Neuronal stem cell (in vitro differentiated cells): Measurements from ENCODE around the gene EPB41.
A peak's percentile ranks its signal among the peaks of the same experiment; 100 is the strongest.

Experiments used
- DNase-seq: peaks from one replicate; pipeline ENCODE4 v3.0.0-alpha.2; 2013; ENCODE audit warnings: low spot score
- H2AFZ ChIP-seq: one replicate; pipeline ENCODE4 v1.6.1; 2013; ENCODE audit warnings: mild to moderate bottlenecking, low read length, inconsistent platforms
- H2AK5ac ChIP-seq: 2 replicates; pipeline ENCODE4 v1.6.1; 2013; ENCODE audit warnings: low read depth, mild to moderate bottlenecking, inconsistent platforms, low read length, moderate library complexity, mixed read lengths
- H2BK120ac ChIP-seq: 2 replicates; pipeline ENCODE4 v1.6.1; 2013; ENCODE audit warnings: low read depth, mild to moderate bottlenecking, inconsistent platforms, low read length, moderate library complexity, mixed read lengths
- H2BK12ac ChIP-seq: one replicate; pipeline ENCODE4 v1.6.1; 2013; ENCODE audit warnings: low read length, inconsistent platforms
- H2BK15ac ChIP-seq: 2 replicates; pipeline ENCODE4 v1.6.1; 2013; ENCODE audit warnings: mild to moderate bottlenecking, low read length, inconsistent platforms, mixed read lengths
- H2BK5ac ChIP-seq: one replicate; pipeline ENCODE4 v1.6.1; 2013; ENCODE audit warnings: inconsistent platforms, mild to moderate bottlenecking, low read length, moderate library complexity
- H3K14ac ChIP-seq: one replicate; pipeline ENCODE4 v1.6.1; 2013; ENCODE audit warnings: low read length, inconsistent platforms
- H3K18ac ChIP-seq: 2 replicates; pipeline ENCODE4 v1.6.1; 2013; ENCODE audit warnings: low read length, inconsistent platforms
- H3K23ac ChIP-seq: 2 replicates; pipeline ENCODE4 v1.6.1; 2013; ENCODE audit warnings: low read depth, mild to moderate bottlenecking, mixed read lengths, low read length, inconsistent platforms; ENCODE audit not compliant: poor library complexity
- H3K27ac ChIP-seq: replicated peaks from 3 replicates; pipeline ENCODE4 v1.5.1; 2013; ENCODE audit warnings: low read length, inconsistent platforms
- H3K27me3 ChIP-seq, 3 experiments: 2 replicates each; pipeline ENCODE4 v1.6.1; 2013; ENCODE audit warnings: low read length in 3 of 3, mild to moderate bottlenecking in 2 of 3, inconsistent platforms in 1 of 3, low read depth in 1 of 3, mixed read lengths in 1 of 3, moderate library complexity in 1 of 3; ENCODE audit not compliant: control insufficient read depth in 3 of 3, insufficient read depth in 3 of 3
- H3K36me3 ChIP-seq, 2 donors: replicated peaks in 1 of 2; 2 replicates each; pipeline ENCODE4 v1.6.1; 2013; ENCODE audit warnings: low read length in 2 of 2; ENCODE audit not compliant: control insufficient read depth in 2 of 2, insufficient read depth in 2 of 2
- H3K4ac ChIP-seq: 2 replicates; pipeline ENCODE4 v1.6.1; 2013; ENCODE audit warnings: inconsistent platforms, mild to moderate bottlenecking, low read length, moderate library complexity
- H3K4me1 ChIP-seq, 2 donors: 1 replicate in 1 of 2; 2 replicates in 1 of 2; pipeline ENCODE4 v1.6.1; 2013; ENCODE audit warnings: low read length in 2 of 2, low read depth in 1 of 2; ENCODE audit not compliant: control insufficient read depth in 2 of 2, insufficient read depth in 1 of 2
- H3K4me2 ChIP-seq: one replicate; pipeline ENCODE4 v1.6.1; 2013; ENCODE audit warnings: mild to moderate bottlenecking, low read length, inconsistent platforms; ENCODE audit not compliant: insufficient read depth, poor library complexity, severe bottlenecking
- H3K4me3 ChIP-seq, 2 donors: 2 replicates each; pipeline ENCODE4 v1.5.1; 2013; ENCODE audit warnings: low read length in 2 of 2, mild to moderate bottlenecking in 2 of 2, inconsistent platforms in 1 of 2, moderate library complexity in 1 of 2
- H3K79me1 ChIP-seq: one replicate; pipeline ENCODE4 v1.6.1; 2013; ENCODE audit warnings: low read depth, mild to moderate bottlenecking, inconsistent platforms, low read length, moderate library complexity
- H3K9ac ChIP-seq: one replicate; pipeline ENCODE4 v1.6.1; 2013; ENCODE audit warnings: mild to moderate bottlenecking, low read depth, low read length, inconsistent platforms; ENCODE audit not compliant: poor library complexity
- H3K9me3 ChIP-seq, 2 donors: replicated peaks in 1 of 2; 2 replicates each; pipeline versions ENCODE3 to v1.6.1; 2013; ENCODE audit warnings: low read length in 2 of 2, mild to moderate bottlenecking in 2 of 2, inconsistent platforms in 1 of 2, low read depth in 1 of 2, mixed read lengths in 1 of 2, moderate library complexity in 1 of 2; ENCODE audit not compliant: control insufficient read depth in 2 of 2, insufficient read depth in 1 of 2
- H4K8ac ChIP-seq: one replicate; pipeline ENCODE4 v1.6.1; 2013; ENCODE audit warnings: low read depth, mild to moderate bottlenecking, inconsistent platforms, low read length, moderate library complexity
- H4K91ac ChIP-seq: one replicate; pipeline ENCODE4 v1.6.1; 2013; ENCODE audit warnings: low read length, low read depth, mild to moderate bottlenecking, inconsistent platforms; ENCODE audit not compliant: poor library complexity
- WGBS, 2 donors: extraction: QIAGEN DNeasy Blood & Tissue Kit; methylation state at CpG; one replicate each; pipeline ENCODE4 v1.1.7; 2013; ENCODE audit warnings: missing lambda C conversion rate in 2 of 2, mixed read lengths in 1 of 2; ENCODE audit not compliant: insufficient read length in 2 of 2, insufficient replicate concordance in 1 of 2; ENCODE audit errors: extremely low coverage in 2 of 2; 5-methylcytosine and 5-hydroxymethylcytosine counted together

The EPB41 gene

GRCh38 chr1:28917757-28918118, 3.4 kb downstream of the EPB41 start:
- Histone ChIP-seq H3K9ac (peak overlapping the region; percentile 21), H3K79me1 (no peaks in the 10 kb centered on the region), H2AFZ (no peak overlapping the region), H3K4me1 (peaks cover 9 to 12% of the 10 kb centered on the region in 2 donors), H3K9me3 (no peaks in the 10 kb centered on the region), H3K36me3 (peaks cover 0 to 5% of the 10 kb centered on the region in 2 donors), H3K27ac (no peak overlapping the region), H3K4me3 (no peak overlapping the region), H2BK120ac (no peak overlapping the region), H3K23ac (no peak overlapping the region), H3K14ac (no peak overlapping the region), H2BK12ac (no peak overlapping the region), H2BK5ac (no peak overlapping the region), H2BK15ac (no peak overlapping the region), H3K4me2 (no peak overlapping the region), H4K91ac (no peak overlapping the region), H4K8ac (no peak overlapping the region), H2AK5ac (no peak overlapping the region), H3K4ac (no peak overlapping the region), H3K27me3 (no peaks in the 10 kb centered on the region), H3K18ac (no peak overlapping the region)
- WGBS, 2 donors = no CpG with 5 or more reads among the region's 2 CpGs
- no peak for DNase-seq

DNA sequence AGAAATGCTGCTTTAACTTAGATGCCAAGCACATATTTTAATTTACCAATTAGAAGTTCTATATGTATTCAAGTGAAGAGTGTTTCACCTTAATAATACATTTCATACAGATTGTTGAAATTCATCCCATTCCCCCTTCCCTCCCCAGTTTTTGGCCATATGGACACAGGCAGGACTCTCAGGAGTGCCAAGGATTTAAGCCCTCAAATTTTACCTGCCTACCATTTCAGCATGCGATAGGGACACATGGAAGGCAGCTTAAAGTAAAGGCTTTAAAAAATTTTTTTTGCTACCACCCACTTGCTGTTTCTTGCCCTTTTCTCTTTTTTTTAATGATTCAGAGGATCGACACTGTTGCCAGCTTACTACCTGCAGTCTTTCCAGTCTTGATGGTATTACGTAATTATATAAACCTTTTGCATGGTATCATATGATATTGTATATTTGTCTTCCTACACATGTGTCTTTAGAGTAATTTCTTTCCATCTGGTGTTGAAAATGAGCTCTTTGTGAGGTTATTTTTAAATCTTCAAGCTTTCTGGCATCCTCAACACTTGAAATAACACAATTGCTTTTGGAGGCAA, 7.0 kb downstream of the EPB41 start:
- Histone ChIP-seq H3K4me1 (peaks cover 0 to 3% of the 10 kb centered on the region in 2 donors), H2BK120ac (no peak overlapping the region), H3K9me3 (no peaks in the 10 kb centered on the region), H4K8ac (no peak overlapping the region), H3K14ac (no peak overlapping the region), H3K27ac (no peak overlapping the region), H3K4ac (no peak overlapping the region), H2BK15ac (no peak overlapping the region), H4K91ac (no peak overlapping the region), H3K36me3 (peaks cover 0 to 5% of the 10 kb centered on the region in 2 donors), H2BK12ac (no peak overlapping the region), H3K4me2 (no peak overlapping the region), H3K23ac (no peak overlapping the region), H2AK5ac (no peak overlapping the region), H3K79me1 (no peaks in the 10 kb centered on the region), H2AFZ (no peak overlapping the region), H3K27me3 (no peaks in the 10 kb centered on the region), H3K4me3 (no peak overlapping the region), H2BK5ac (no peak overlapping the region), H3K18ac (no peak overlapping the region), H3K9ac (no peak overlapping the region)
- WGBS, 2 donors = no CpG with 5 or more reads among the region's 3 CpGs
- DNase-seq = no peak

GRCh38 chr1:28925350-28925891, 11.1 kb downstream of the EPB41 start:
- Histone ChIP-seq H2BK12ac (no peak overlapping the region), H3K9ac (no peak overlapping the region), H3K4me2 (no peak overlapping the region), H3K79me1 (no peaks in the 10 kb centered on the region), H2AFZ (no peak overlapping the region), H4K8ac (no peak overlapping the region), H3K27ac (no peak overlapping the region), H3K27me3 (no peaks in the 10 kb centered on the region), H2BK5ac (no peak overlapping the region), H2BK120ac (no peak overlapping the region), H2AK5ac (no peak overlapping the region), H3K23ac (no peak overlapping the region), H3K18ac (no peak overlapping the region), H3K36me3 (no peaks in the 10 kb centered on the region), H3K4me1 (peaks cover 2 to 15% of the 10 kb centered on the region in 2 donors), H3K14ac (no peak overlapping the region), H4K91ac (no peak overlapping the region), H3K4ac (no peak overlapping the region), H2BK15ac (no peak overlapping the region), H3K4me3 (no peak overlapping the region), H3K9me3 (no peaks in the 10 kb centered on the region)
- DNase-seq = no peak
- WGBS, 2 donors = no CpG with 5 or more reads among the region's 4 CpGs

GRCh38 chr1:28926629-28927265, 12.4 kb downstream of the EPB41 start:
- H2BK5ac ChIP-seq = no peak overlapping the region
- H3K9me3 ChIP-seq = no peaks in the 10 kb centered on the region
- no peaks in the 10 kb centered on the region for H3K79me1 ChIP-seq
- no peak overlapping the region for H3K9ac ChIP-seq
- H3K18ac ChIP-seq = no peak overlapping the region
- H3K4me3 ChIP-seq = no peak overlapping the region
- H3K27me3 ChIP-seq = no peaks in the 10 kb centered on the region
- no peak overlapping the region for H2AFZ ChIP-seq
- no peak overlapping the region for H2BK120ac ChIP-seq
- peaks cover 2 to 15% of the 10 kb centered on the region in 2 donors for H3K4me1 ChIP-seq
- no CpG with 5 or more reads among the region's 2 CpGs for WGBS, 2 donors
- no peak overlapping the region for H2BK15ac ChIP-seq
- no peak overlapping the region for H2BK12ac ChIP-seq
- no peak overlapping the region for H4K8ac ChIP-seq
- no peak for DNase-seq
- H3K14ac ChIP-seq = no peak overlapping the region
- no peak overlapping the region for H3K27ac ChIP-seq
- no peak overlapping the region for H3K23ac ChIP-seq
- H2AK5ac ChIP-seq = no peak overlapping the region
- H4K91ac ChIP-seq = no peak overlapping the region
- no peak overlapping the region for H3K4me2 ChIP-seq
- no peaks in the 10 kb centered on the region for H3K36me3 ChIP-seq
- no peak overlapping the region for H3K4ac ChIP-seq
